Hematopoietic multipotent progenitor cell (in vitro differentiated cells): Measurements from ENCODE around the gene LRIT1. TPM values are rescaled to one million over a fixed set of nuclear protein-coding genes. Genes with fewer than 3 reads are reported as not detected.

Experiments used
- DNase-seq, 3 donors: peaks; one replicate each; pipeline ENCODE4 v3.0.0-alpha.2; 2011 to 2015; ENCODE audit warnings: low read depth in 2 of 3, low spot score in 2 of 3
- total RNA-seq: library from RNA; depleted of rRNA; stranded (reverse); fragments of >200 nt; gene quantifications from one replicate; pipeline ENCODE4 v1.2.3, GENCODE V29; 2012

LRIT1 gene
- total RNA-seq, 1 donor, result not detected

DNA sequence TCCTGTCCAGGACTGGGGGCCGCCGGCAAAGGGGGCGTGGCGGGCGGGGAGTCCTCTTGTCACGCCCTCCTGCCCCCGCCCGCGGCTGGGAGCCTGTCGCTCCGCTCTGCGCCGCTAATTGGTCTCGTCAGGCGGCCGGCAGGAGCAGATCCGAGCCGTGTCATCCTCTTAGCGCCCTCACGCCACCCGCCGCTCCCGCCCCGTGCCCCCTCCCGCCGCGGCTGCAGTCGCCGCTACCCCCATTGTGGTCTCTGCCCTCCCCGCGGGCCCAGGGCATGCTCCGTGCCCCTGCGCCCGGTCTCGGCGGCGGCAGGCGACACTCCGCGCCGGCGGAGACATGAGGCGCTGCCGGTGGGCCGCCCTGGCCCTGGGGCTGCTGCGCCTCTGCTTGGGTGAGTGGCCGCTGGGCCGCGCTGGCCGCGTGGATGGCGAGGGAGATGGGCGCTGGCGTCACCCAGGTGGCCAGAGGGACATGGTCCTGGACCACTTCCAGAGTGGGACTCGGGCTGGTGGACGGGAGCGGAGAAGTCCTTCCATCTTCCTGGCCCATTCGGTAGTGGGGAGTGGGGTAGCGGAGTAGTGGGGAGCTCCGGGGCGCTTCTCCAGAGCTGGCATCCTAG lies 46.8 kb downstream of the LRIT1 start, which contains the start of gene CDHR1:
Gene CDHR1 (plus strand): TSS at position 114 of the 620 bp plus-strand sequence. CDS start 224 bp downstream, at position 338.
- DNase-seq, result peak in 2 of 3 donors; percentile 39 to 47

DNA sequence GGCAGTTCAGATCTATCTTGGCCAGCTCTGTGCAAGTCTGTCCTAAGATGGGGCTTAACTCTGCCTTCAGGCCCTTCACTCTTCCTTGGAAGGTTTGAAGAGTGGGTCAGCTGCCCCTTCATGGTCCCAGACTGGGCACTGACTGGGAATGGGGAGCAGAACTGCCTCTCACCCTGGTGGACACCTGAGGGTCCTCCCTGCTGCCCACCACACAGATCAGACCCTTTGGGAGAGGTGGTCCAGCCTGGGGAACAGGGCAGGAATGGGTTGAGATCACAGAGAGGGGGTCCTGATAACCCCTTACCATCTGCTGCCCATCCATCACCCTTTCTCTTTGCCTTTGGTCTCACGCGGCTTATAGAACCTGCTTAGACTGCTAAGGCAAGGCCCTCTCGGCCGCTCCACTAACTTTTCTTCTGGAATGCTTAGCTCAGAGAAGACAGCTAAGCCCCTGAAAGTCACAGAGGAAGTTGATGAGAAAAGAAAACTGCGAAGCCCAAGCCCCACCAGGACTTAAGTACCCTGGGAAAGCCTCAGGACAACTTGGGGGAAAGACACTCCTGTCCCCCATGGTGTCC lies 47.4 kb downstream of the LRIT1 start:
- DNase-seq, result peak in 1 of 3 donors; percentile 11

DNA sequence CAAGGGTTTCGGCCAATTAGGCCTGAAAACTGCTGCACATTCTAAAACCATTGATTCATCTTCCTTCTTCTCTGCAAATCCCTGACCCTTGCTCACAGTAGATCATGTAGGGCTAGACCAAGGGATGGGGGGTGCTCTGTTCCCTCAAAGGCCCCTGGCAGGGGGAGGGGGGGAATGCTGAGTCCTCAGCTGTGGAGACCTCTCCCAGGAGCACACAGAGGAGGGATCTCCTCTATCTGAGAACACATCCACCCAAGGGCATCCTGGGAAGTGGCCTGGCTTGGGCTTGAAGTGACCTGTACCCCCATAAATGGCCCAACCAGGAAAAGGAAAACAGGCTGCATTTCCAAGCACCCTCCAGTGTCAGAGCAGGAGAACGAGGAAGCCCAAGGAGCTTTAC lies 48.0 kb downstream of the LRIT1 start:
- no peak for DNase-seq

DNA sequence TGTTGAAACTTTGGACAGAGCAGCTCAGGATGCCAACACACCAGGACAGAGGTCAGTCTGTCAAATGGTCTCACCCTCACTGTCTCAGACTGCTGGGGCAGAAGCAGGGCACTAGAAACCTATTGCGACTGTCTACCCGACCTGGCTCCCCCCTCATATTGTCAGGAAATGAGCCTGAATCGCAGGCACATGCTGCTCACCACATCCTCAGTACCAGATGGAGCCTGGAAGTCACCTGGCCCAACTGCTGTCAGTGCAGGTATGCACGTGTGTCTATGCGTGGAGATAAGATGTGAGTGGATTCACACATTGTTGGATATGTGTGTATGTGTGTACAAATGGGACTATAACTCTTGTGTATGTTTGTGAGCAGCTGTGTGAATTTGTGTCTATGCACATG lies 50.2 kb downstream of the LRIT1 start:
- no peak for DNase-seq

DNA sequence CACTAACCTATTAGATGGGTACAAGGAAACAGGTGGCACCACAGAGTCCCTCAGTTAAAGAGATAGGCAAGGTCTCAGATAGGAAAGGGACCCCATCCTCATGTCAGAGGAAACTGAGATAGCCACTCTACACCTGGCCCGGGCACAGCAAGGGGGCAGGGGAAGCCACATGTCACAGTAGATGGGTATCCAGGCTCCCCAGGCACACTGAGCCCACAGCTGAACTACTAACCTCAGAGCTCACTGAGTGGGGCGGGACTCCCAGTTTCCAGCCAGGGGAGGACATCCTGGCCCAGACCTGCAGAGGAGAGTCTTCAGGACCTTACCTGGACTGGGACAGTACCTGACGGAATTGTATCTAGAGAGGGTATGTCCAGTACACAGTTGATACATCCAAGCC lies 50.7 kb downstream of the LRIT1 start:
- no peak for DNase-seq

DNA sequence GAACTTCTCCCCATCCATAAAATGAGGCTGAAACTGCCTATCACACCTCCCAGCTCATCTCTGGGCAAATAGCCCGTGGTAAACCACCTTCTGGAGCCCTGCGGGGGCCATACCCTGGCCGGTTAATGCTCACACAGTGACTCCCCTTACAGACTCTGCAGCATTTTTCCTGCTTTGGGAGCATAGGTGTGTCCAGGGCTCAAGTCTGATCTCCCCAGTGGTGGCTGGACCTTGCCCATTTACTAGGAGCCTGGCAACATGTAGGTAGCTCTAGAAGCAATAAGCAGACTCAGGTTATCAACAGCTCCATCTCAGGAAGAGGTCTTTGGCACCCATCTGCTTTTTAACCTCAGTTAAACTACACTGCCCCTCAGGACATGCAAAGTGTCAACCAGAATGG lies 52.5 kb downstream of the LRIT1 start:
- no peak for DNase-seq

DNA sequence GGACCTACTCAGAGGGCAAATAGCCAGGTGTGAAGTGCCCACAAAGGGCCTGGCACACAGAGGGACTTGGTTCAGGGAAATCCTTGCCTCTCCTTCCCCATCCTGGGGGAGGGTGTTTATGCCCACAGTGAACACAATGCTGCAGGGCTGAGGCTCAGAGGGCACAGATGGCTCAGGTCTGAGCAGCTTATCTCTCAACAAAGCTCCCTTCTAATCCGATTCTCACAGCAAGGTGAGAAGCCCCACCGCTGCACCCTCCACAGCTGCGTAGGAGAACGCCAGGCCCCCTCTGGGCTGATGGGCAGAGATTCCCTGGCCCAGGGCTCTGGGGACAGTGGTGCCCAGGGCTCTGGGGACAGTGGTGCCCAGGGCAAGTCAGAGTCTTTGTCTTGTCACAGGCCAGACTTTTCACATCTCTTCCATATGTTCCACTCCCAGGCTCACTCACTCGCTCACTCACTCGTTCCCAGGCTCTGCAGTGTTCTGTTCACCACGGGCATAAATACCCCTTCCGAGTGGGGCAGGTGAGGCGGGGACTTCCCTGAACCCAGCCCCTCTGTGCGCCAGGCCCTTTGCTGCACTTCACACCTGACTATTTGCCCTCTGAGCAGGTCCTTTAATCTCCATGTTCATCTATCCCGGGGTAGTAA lies 55.7 kb downstream of the LRIT1 start:
- no peak for DNase-seq

DNA sequence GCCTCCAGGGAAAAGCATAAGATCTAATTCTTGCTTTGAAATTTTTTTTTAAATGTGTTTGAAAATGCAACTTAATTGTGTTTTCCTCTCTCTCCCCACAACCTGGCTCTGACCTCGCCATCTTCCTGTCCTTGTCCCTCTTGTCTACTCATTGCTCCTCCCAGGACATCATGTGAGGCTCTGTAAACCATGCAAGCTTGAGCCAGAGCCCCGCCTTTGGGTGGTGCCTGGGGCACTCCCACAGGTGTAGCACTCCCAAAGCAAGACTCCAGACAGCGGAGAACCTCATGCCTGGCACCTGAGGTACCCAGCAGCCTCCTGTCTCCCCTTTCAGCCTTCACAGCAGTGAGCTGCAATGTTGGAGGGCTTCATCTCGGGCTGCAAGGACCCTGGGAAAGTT lies 56.8 kb downstream of the LRIT1 start:
- DNase-seq, result no peak

DNA sequence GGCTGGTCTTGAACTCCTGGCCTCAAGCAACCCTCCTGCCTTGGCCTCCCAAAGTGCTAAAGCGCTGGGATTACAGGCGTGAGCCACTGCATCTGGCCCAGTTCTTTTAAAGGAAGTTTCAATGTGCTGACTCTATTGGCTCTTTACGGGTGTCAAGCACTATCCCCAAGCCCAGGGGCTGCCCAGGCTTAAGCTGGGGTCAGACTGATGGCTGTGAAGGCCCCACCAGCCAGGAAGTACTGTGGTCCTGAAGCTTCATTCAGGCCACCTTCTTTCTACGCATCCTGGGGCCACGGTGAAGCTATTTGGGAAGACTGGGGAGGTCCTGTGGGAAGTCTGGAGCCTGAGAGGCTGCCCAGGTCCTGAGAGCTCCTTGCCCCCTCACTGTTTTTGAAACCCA lies 59.7 kb downstream of the LRIT1 start:
- no peak for DNase-seq

Other genes starting within 250 kb of the LRIT1 start
- 85.6 TPM for gene GHITM, start 102.0 kb downstream of the LRIT1 start, total RNA-seq
- gene GPR15LG, start 67.7 kb downstream of the LRIT1 start, total RNA-seq, result not detected
- under 0.01 TPM for gene CDHR1, start 47.0 kb downstream of the LRIT1 start, total RNA-seq
- gene LRIT2, start 16.0 kb downstream of the LRIT1 start, total RNA-seq, result not detected
- gene RGR, start 3.5 kb upstream of the LRIT1 start, total RNA-seq, result not detected
- 5.4 TPM for gene CCSER2, start 87.0 kb upstream of the LRIT1 start, total RNA-seq